GM18508 (cell line): Measurements from ENCODE around the gene RNU6-7.

Experiments used
- ATAC-seq: cut with Tn5 transposase; IDR thresholded peaks from one replicate; pipeline ENCODE4 v1.9.1; 2021; ENCODE audit warnings: moderate number of reproducible peaks; ENCODE audit not compliant: insufficient read depth, unreplicated experiment

Gene RNU6-7

GRCh38 chr14:32203928-32204357 is 2.1 kb downstream of the RNU6-7 start:
- ATAC-seq = no peak

GRCh38 chr14:32205554-32205953 is 3.7 kb downstream of the RNU6-7 start:
- ATAC-seq = no peak

- ATAC-seq = no peak
Measured at GRCh38 chr14:32205984-32206383, 4.1 kb downstream of the RNU6-7 start.

GRCh38 chr14:32206552-32206951 is 4.7 kb downstream of the RNU6-7 start:
- no peak for ATAC-seq

- no peak for ATAC-seq
Measured at GRCh38 chr14:32208490-32208889, 6.6 kb downstream of the RNU6-7 start.

GRCh38 chr14:32209471-32209870 is 7.6 kb downstream of the RNU6-7 start:
- no peak for ATAC-seq

- no peak for ATAC-seq
Measured at GRCh38 chr14:32211068-32211404, 9.2 kb downstream of the RNU6-7 start.

GRCh38 chr14:32212833-32213232 is 11.0 kb downstream of the RNU6-7 start:
- no peak for ATAC-seq

GRCh38 chr14:32217301-32217700 is 15.5 kb downstream of the RNU6-7 start:
- ATAC-seq = no peak

GRCh38 chr14:32224737-32225377 is 23.0 kb downstream of the RNU6-7 start:
- no peak for ATAC-seq

GRCh38 chr14:32225378-32225920 is 23.6 kb downstream of the RNU6-7 start:
- ATAC-seq = no peak

GRCh38 chr14:32226056-32226455 is 24.2 kb downstream of the RNU6-7 start:
- no peak for ATAC-seq

GRCh38 chr14:32230181-32230580 is 28.3 kb downstream of the RNU6-7 start:
- ATAC-seq = no peak

GRCh38 chr14:32230695-32231280 is 28.9 kb downstream of the RNU6-7 start:
- ATAC-seq = no peak

- ATAC-seq = no peak
Measured at GRCh38 chr14:32232481-32232880, 30.6 kb downstream of the RNU6-7 start.

GRCh38 chr14:32233260-32233659 is 31.4 kb downstream of the RNU6-7 start:
- no peak for ATAC-seq

- no peak for ATAC-seq
Measured at GRCh38 chr14:32244404-32244803, 42.6 kb downstream of the RNU6-7 start.

GRCh38 chr14:32246751-32247150 is 44.9 kb downstream of the RNU6-7 start:
- no peak for ATAC-seq

GRCh38 chr14:32249371-32249770 is 47.5 kb downstream of the RNU6-7 start:
- no peak for ATAC-seq

GRCh38 chr14:32249780-32250179 is 47.9 kb downstream of the RNU6-7 start:
- ATAC-seq = no peak

GRCh38 chr14:32250681-32251080 is 48.8 kb downstream of the RNU6-7 start:
- ATAC-seq = no peak

GRCh38 chr14:32251530-32251929 is 49.7 kb downstream of the RNU6-7 start:
- ATAC-seq = no peak
